ENCODE data around the gene GSN. TPM values are rescaled to one million over a fixed set of nuclear protein-coding genes. Genes with fewer than 3 reads are reported as not detected.

The GSN gene
- total and polyA plus RNA-seq, 10 of the 15 experiments (the other 5 are each of a cell fraction or from before 2014, with no cell fraction given) = 0.66 to 9.2 (median 6.2) TPM

DNA sequence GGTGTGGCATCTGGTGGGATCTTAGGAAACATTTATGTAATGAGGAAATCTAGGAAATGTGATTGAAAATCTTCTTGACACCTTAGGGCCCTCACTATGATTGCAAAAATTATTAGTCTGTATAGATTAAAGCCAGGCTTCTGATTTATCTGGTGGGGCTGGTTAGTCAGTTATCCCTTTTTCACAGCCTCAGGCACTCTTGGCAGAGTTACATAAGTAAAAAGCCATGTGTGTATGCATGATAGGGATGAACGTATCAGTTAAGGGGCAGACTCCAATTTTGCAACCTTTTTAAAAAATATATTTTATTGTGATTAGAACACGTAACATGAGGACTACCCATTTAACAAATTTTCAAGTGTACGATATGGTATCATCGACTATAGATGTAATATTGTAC, 35.7 kb upstream of the GSN start (continued):
- TF ChIP-seq, protein P1, sequence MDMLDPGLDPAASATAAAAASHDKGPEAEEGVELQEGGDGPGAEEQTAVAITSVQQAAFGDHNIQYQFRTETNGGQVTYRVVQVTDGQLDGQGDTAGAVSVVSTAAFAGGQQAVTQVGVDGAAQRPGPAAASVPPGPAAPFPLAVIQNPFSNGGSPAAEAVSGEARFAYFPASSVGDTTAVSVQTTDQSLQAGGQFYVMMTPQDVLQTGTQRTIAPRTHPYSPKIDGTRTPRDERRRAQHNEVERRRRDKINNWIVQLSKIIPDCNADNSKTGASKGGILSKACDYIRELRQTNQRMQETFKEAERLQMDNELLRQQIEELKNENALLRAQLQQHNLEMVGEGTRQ (IDR thresholded peaks at IDR 0.05; ENCODE audit: borderline replicate concordance, low read depth, low read length) = no peak
- TF ChIP-seq, protein P2, sequence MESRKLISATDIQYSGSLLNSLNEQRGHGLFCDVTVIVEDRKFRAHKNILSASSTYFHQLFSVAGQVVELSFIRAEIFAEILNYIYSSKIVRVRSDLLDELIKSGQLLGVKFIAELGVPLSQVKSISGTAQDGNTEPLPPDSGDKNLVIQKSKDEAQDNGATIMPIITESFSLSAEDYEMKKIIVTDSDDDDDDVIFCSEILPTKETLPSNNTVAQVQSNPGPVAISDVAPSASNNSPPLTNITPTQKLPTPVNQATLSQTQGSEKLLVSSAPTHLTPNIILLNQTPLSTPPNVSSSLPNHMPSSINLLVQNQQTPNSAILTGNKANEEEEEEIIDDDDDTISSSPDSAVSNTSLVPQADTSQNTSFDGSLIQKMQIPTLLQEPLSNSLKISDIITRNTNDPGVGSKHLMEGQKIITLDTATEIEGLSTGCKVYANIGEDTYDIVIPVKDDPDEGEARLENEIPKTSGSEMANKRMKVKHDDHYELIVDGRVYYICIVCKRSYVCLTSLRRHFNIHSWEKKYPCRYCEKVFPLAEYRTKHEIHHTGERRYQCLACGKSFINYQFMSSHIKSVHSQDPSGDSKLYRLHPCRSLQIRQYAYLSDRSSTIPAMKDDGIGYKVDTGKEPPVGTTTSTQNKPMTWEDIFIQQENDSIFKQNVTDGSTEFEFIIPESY (IDR thresholded peaks at IDR 0.05) = no peak

DNA sequence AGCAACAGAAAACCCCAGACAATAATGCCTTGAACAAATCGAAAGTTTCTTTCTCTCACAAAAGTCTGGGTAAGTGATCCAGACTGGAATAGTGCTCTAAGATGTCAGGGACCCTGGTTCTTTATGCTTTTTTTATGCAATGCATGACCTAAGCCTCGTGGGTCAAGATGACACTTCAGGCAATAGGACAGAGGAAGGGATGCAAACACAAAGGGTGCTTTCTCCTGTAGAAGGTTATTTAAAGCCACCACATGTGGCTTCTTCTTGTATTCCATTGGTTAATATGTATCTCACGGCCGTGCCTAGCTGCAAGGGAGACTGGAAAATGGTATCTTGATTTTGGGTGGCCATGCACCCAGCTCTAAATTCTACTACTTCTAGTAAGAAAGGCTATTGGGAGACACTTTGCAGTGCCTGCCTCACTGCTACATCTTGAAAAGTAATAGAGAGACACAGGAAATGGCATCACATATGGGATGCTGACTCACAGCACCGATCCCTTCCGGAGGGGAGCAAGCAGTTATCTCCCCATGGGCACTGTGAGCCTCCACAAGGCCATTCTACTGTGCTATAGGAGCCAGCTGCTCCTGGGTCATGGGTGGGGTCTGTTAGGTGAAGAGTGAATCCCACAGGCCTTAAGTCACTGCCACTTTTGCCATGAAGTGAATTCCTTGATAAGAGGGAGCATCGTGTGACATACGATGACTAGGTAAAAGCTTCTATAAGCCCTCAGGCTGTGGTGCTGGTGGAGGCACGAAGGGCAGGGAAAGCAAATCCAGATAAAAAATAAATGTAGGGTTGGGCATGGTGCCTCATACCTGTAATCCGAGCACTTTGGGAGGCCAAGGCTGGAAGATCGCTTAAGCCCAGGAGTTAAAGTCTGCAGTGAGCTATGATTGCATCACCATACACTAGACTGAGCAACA, 33.8 kb upstream of the GSN start:
- Histone ChIP-seq H2AFZ (ENCODE audit: control insufficient read depth, low read depth, low read length) (no peak overlapping the region), H3K9me3 (replicated peaks; ENCODE audit: control insufficient read depth, insufficient read depth, low read length) (no peaks in the 10 kb centered on the region), H3K36me3 (ENCODE audit: control insufficient read depth in 2 of 2, insufficient read depth in 2 of 2, low read length in 1 of 2) (no peaks in the 10 kb centered on the region; a peak in 1 of 4 replicates), H4K20me1 (ENCODE audit: control insufficient read depth, insufficient read depth) (no peaks in the 10 kb centered on the region), H3K4me2 (ENCODE audit: control insufficient read depth, insufficient read depth) (no peak overlapping the region), H3K4me3 (no peak overlapping the region), H3K79me2 (ENCODE audit: control insufficient read depth, insufficient read depth, low read length) (no peaks in the 10 kb centered on the region), H3K27me3 (replicated peaks in 1 of 2; ENCODE audit: control insufficient read depth in 2 of 2, insufficient read depth in 2 of 2, low read length in 1 of 2) (no peaks in the 10 kb centered on the region), H3K27ac (ENCODE audit: control insufficient read depth, insufficient read depth) (no peak overlapping the region), H3K4me1 (ENCODE audit: control insufficient read depth, insufficient read depth, low read length) (no peaks in the 10 kb centered on the region), H3K9ac (ENCODE audit: control insufficient read depth, insufficient read depth, low read length) (no peak overlapping the region)
- ChIA-PET POLR2A (no interaction called here), CTCF (interaction anchor here (1.4 to 1.7 kb wide), 2 partner anchors 21 to 44 kb away, joined by 5 to 7 read pairs; no protein-coding TSS in a partner anchor), SMC1A (ENCODE audit: uncharacterized antibody, unreplicated experiment) (interaction anchor here (1.8 to 1.9 kb wide), 2 partner anchors 11 to 174 kb away, joined by 3 to 9 read pairs; no protein-coding TSS in a partner anchor), RAD21 (ENCODE audit: unreplicated experiment) (interaction anchor here (2.0 kb wide), 1 partner anchor 21 kb away, joined by 5 read pairs; no protein-coding TSS in a partner anchor)
- no peak for FAIRE-seq
- BruUV-seq (replicated peaks) = no TSS peak
- in situ Hi-C loops (cut with MboI) = no loop called here
- 80% methylated on average over 11 of the region's 11 CpGs for WGBS (ENCODE audit: insufficient coverage, insufficient replicate concordance, low lambda C conversion rate, missing lambda C conversion rate)
- DNase-seq (ENCODE audit: low read depth, low spot score) = no peak
- intact Hi-C loops (cut with micrococcal nuclease; ENCODE audit: unreplicated experiment) = no loop called here
- ATAC-seq = no peak
- TF ChIP-seq MYC (IDR thresholded peaks at IDR 0.05; ENCODE audit: insufficient read depth, insufficient read length, insufficient replicate concordance, low read length, severe bottlenecking) = no peak
- TF ChIP-seq MYB (IDR thresholded peaks at IDR 0.05; ENCODE audit: borderline replicate concordance, low read depth, low read length) = no peak
- TF ChIP-seq, protein P3, sequence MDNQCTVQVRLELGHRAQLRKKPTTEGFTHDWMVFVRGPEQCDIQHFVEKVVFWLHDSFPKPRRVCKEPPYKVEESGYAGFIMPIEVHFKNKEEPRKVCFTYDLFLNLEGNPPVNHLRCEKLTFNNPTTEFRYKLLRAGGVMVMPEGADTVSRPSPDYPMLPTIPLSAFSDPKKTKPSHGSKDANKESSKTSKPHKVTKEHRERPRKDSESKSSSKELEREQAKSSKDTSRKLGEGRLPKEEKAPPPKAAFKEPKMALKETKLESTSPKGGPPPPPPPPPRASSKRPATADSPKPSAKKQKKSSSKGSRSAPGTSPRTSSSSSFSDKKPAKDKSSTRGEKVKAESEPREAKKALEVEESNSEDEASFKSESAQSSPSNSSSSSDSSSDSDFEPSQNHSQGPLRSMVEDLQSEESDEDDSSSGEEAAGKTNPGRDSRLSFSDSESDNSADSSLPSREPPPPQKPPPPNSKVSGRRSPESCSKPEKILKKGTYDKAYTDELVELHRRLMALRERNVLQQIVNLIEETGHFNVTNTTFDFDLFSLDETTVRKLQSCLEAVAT (IDR thresholded peaks at IDR 0.05) = no peak
- no peak for TF ChIP-seq TCF3 (IDR thresholded peaks at IDR 0.05; ENCODE audit: borderline replicate concordance, insufficient read depth, low read depth, low read length)
- TF ChIP-seq, protein P4, sequence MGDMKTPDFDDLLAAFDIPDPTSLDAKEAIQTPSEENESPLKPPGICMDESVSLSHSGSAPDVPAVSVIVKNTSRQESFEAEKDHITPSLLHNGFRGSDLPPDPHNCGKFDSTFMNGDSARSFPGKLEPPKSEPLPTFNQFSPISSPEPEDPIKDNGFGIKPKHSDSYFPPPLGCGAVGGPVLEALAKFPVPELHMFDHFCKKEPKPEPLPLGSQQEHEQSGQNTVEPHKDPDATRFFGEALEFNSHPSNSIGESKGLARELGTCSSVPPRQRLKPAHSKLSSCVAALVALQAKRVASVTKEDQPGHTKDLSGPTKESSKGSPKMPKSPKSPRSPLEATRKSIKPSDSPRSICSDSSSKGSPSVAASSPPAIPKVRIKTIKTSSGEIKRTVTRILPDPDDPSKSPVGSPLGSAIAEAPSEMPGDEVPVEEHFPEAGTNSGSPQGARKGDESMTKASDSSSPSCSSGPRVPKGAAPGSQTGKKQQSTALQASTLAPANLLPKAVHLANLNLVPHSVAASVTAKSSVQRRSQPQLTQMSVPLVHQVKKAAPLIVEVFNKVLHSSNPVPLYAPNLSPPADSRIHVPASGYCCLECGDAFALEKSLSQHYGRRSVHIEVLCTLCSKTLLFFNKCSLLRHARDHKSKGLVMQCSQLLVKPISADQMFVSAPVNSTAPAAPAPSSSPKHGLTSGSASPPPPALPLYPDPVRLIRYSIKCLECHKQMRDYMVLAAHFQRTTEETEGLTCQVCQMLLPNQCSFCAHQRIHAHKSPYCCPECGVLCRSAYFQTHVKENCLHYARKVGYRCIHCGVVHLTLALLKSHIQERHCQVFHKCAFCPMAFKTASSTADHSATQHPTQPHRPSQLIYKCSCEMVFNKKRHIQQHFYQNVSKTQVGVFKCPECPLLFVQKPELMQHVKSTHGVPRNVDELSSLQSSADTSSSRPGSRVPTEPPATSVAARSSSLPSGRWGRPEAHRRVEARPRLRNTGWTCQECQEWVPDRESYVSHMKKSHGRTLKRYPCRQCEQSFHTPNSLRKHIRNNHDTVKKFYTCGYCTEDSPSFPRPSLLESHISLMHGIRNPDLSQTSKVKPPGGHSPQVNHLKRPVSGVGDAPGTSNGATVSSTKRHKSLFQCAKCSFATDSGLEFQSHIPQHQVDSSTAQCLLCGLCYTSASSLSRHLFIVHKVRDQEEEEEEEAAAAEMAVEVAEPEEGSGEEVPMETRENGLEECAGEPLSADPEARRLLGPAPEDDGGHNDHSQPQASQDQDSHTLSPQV (IDR thresholded peaks at IDR 0.05) = no peak
- no peak for TF ChIP-seq NFIC (IDR thresholded peaks at IDR 0.05; ENCODE audit: low read depth, low read length)
- no peak for TF ChIP-seq SREBF2 (IDR thresholded peaks at IDR 0.05; ENCODE audit: low read length)
- TF ChIP-seq GATAD2B (conservative IDR thresholded peaks at IDR 0.05; ENCODE audit: low read depth) = no peak
- TF ChIP-seq BMI1 (IDR thresholded peaks at IDR 0.05; ENCODE audit: borderline replicate concordance) = no peak
